Measurements from ENCODE around the gene CTNNBIP1.
"Not testable (repeated sequence)": the region's sequence is repeated elsewhere in the genome, so short reads cannot be mapped to it uniquely, and the experiment has no call there.

CTNNBIP1 gene, protein sequence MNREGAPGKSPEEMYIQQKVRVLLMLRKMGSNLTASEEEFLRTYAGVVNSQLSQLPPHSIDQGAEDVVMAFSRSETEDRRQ

DNA sequence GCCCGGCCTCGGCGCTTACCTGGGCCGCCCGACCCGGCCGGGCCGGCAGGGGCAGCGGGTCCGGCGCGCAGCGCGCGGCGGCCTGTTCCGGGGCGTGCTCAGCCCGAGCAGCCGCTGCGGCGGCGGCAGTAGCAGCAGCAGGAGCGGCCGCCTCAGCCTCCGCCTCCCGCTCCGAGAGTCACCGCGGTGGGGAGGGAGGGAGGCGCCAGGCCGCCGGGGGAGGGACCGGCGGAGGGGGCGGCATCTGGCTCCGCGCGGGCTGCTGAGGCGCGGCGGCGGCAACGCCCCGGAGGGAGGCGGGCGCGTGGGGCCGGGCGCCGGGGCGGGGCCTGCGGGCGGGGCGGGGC lies at the start of gene CTNNBIP1:
CTNNBIP1 (minus strand) TSS at position 194 of the 347 bp plus-strand sequence. CDS start 38,205 bp downstream, outside the sequence.
- DNase-seq (ENCODE audit: low read depth in 2 of 2): no peak

DNA sequence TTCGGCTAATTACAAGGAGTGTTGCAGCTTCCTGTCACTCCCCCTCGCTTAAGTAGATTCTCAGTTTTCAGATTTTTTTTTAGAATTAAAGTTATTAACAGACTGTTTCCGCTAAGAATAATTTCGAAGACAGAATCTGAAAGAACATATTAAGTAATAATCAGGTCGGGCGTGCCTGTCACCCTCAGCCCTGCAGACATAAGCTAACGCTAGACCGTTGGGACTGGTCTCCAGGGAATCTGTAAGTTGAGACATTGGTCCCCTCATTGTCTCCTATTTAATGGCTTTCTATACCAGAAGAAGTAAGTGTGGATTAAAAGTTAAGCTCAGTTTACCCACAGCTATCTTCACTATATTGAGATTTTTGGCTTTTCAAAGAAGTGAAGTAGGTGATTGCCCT lies 47.7 kb upstream of the CTNNBIP1 start:
- DNase-seq (ENCODE audit: low read depth in 2 of 2): no peak

DNA sequence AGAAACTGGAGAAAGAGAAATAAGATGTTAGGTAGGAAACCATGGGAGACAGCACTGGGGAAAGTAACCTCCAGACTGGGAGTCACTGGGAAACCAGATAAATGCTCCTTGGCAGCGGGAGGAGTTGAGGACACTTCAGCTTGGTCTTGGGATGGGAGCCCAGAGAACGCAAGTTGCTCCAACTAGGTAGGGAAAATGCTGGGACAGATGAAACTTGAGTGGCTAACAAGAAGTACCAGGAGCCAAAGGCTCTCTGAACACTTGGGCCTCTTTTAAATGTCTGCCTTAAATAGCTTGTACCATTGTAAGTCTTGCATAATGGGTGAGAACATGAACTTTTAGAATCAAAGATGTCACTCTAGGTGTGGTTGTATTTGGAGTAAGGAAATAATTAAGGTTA lies 36.2 kb upstream of the CTNNBIP1 start:
- DNase-seq (ENCODE audit: low read depth in 2 of 2): no peak

DNA sequence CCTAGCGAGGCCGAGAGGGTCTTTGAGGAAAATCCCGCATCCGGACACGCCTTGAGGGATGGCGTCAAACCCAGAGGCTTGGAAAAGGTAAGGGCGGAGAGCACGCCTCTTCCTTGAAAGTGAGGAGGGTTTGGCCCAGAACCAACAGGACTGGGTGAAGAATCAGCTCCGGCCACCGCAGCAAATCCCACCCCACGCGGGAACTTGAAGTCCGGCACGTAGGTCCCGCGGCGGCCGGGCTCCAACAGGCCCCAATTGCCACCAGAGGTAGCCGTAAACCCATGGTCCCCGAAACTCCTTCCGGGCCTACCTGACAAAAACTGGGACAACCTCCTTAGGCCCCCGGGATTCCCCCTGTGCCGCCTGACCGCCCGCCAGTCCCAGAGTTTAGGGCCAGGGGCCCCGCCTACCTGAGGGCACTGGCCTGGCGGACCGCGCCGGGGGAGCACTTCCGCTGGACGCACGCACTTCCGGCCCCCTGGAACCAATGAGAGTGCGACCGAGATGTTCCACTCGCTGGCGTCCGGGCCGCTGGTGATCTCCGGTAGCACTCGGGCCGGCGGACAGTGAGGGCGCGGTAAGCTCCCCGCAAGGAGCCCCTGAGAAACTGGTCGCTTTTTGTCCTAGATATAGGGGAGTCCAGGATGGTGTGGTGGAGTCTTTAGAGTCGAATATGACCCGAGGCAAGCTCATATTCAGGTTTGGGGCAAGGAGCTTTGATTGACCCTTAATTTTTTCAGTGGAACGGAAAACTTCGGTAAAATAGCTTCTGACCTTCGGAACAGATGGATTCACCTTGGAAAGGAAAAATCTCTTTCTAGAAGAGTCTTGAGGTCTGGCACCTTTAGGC lies 33.1 kb upstream of the CTNNBIP1 start, which contains the start of the genes LZIC and NMNAT1:
LZIC (minus strand) TSS at position 453 of the 850 bp plus-strand sequence. CDS start 6,772 bp downstream, outside the sequence.
NMNAT1 (plus strand) TSS at position 537 of the 850 bp plus-strand sequence. CDS start 28,599 bp downstream, outside the sequence.
- DNase-seq (ENCODE audit: low read depth in 2 of 2): peak; percentile 77 to 82

DNA sequence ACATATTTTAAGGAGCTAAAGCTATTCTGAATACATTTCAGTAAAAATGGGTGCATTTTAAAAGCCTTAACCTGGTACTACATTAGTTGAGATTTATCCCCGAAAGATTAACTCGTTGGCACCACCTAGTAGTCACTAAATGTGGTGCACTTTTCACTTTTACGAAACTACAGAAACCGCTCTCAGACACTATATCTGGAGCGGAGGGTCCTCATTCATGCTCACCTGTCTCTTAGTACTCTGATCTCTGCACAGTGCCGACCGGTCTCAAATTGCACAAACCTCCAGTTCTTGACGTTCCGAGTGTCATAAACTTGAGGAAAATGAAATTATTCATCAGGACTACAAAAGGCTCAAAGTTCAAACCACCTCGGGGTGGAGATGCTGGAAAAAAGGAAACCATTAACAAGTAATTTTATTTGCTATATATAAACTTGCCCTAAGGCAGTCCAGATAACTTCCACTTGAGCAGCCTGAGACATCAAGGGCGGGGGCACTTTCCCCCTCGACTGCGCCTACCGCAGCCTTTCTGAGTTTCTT lies 32.4 kb upstream of the CTNNBIP1 start:
- DNase-seq (ENCODE audit: low read depth in 2 of 2): no peak

DNA sequence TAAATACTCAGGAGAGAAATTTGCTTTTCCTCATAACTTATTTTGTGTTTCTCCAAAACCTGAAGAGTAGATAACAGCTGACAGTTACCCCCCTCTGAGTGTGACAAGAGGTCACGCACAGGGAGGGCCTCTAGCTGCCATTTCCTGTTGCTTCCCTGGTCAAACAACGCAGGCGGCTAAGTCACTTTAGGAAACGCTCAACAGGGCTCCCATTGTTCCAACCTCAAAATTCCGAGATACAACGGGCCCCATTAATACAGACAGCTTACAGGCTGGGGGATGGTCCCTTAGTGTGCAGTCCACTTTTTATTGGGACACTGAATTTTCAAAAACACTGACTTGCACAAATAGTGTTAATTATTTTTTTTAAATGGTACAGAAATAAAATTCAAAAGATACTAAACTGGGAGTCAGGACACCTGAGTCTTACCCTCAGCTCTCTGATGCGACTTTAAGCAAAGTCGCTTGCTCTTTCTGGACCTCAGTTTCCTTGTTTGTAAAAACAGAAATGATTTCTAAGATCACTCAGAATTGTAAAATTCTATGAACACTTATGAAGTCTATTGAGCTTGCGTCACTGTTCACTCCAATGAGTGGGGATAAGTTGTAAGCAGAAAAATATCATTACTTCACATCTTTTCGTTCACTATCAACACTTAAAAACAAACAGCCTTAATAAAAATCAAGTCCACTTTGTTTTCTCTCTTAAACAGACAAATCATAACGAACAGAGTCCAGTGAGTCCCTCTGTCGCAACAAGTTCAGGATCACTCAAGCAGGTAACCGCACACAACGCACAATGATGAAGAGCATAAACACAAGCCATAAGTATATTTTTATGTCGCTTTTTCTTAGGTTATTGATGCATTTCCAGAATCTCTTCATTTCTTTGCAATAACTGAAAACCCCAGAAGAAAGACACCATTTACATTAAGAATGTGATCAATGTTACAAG lies 19.6 kb upstream of the CTNNBIP1 start:
- no peak for DNase-seq (ENCODE audit: low read depth in 2 of 2)

DNA sequence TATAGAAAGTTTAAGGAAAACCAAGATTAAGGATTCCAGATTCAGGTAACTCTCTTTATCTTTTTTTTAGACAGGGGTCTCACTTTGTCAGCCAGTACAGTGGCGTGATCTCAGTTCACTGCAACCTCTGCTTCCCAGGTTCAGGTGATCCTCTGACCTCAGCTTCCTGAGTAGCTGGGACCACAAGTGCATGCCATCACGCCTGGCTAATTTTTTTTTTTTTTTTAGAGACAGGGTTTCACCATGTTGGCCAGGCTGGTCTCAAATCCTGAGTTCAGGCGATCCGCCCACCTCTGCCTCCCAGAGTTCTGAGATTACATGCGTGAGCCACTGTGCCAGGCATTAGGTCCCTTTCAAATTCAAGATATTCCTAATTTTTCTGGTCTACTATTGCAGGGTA lies 17.2 kb upstream of the CTNNBIP1 start:
- no peak for DNase-seq (ENCODE audit: low read depth in 2 of 2)

DNA sequence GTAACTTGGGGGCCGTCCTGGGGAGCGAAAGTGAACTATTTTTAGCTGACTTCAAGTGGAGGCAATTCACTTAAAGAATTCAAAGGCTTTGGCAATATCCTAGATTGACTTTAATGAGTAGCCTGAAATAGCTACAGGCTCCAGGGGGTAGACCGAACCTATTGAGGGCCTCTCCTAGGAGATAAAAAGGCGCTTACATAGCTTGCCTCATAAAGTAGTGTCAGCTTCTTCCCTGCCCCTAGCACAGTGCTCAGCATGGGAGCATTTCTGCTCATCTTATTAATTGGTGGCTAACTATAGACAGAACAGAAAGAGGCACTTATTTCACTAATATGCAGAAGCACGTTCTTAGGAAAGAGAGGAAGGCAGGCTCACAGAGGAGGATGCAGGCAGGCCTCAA lies 12.3 kb upstream of the CTNNBIP1 start:
- DNase-seq (ENCODE audit: low read depth in 2 of 2): no peak

DNA sequence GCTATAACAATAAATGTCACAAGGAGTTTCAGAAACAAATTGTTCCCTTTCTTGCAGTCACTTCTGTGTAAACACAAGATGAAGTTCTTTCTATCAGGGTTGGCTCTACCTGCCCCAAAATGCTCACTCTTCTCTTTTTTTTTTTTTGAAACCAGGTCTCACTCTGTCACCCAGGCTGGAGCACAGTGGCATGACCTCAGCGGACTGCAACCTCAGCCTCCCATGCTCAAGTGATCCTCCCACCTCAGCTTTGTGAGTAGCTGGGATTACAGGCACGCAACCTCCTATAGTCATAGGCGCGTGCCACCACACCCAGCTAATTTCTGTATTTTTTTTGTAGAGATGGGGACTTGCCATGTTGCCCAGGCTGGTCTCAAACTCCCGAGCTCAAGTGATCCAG lies 10.5 kb upstream of the CTNNBIP1 start:
- DNase-seq (ENCODE audit: low read depth in 2 of 2): no peak

DNA sequence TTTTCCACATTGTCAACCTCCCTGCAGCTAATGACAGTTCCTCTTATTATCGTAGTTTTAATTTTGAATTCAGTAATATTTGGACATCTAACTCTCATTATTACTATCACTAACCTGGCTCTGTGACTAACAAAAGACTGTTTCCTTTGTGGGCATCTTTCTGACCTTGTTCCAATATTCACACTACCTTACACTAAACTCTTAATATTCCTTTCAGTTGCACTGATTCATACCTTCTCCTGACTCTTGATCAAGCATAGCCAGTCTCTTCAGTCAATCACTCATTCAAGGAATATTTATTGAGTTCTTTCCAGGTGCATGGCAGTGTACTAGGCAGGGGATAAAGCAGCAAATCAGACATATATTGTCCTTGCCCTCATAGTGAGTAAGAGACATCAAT lies 7.8 kb upstream of the CTNNBIP1 start:
- DNase-seq (ENCODE audit: low read depth in 2 of 2): no peak

DNA sequence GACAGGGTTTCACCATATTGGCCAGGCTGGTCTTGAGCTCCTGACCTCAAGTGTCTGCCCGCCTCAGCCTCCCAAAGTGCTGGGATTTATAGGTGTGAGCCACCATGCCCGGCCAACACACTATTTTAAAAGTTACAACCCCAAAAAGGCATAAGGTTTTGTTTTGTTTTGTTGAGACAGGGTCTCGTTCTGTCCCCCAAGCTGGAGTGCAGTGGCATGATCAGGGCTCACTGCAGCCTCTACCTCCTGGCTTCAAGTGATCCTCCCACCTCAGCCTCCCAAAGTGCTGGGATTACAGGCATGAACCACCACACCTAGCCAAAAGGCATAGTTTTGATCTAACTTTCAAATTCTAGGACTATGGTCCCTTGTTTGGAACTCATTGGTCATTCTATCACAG lies 7.4 kb upstream of the CTNNBIP1 start:
- DNase-seq (ENCODE audit: low read depth in 2 of 2): not testable (repeated sequence)

DNA sequence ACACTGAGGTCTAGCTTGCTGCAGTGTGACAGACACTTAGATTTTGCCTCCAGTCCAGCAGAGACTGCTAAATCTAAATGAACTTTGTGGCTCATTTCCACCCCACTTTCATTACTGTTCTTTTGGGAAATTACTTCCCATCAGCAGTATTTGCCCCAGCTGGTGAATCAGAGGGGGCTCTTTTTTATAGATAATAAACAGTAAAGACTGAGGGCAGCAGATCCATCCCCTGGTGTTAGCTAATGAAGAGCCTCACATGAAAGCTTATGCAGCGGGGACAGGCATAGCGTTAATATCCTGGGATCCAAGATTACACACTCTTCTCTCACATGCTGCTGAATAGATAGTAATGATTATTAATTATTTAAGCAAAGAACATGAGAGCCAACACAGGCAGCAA lies 6.4 kb upstream of the CTNNBIP1 start:
- no peak for DNase-seq (ENCODE audit: low read depth in 2 of 2)

DNA sequence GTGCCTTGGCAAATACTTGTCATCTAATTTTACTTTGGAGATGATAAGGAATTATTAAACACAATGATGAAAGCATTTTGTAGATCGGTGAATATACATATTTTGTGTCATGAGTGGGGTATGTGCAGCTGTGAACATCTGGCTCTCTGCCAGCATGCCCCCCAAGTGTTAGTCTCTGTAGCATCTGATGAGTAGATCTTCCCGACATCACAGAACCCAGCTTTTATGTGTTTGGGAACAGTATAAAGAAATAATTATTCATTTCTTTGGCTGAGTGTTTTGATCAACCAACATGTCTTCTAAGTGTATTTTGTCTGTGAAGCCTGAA lies 4.5 kb upstream of the CTNNBIP1 start:
- no peak for DNase-seq (ENCODE audit: low read depth in 2 of 2)

DNA sequence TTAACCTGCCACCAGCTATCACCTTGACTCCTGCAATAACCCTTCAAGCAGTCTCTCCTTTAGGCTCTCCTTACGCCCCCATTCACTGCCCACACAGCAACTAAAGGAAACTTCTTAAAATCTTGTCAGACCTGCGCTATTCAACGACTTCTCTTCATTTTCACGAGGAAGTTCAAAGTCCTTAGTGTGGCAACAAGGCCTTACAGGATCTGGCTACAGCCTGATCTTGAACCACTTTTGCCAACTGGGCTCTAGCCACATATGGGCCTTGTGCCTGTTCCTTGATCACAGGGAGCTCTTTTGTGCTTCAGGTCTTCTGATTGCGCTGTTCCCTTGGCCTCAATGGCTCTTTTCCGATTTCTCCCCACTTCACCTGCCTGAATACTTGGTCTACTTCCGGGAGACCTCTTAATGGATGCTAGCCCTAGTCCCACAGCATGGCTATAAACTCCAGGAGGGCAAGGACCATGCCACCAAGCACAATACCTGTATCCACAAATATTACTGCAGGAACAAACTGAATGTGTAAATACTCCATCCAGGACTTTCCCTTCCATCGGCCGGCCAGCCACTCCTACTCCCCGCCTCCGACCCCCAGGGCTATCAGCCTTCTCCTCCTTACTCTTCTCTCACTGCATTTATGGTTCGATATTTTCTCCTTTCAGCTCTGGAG lies 2.3 kb upstream of the CTNNBIP1 start:
- no peak for DNase-seq (ENCODE audit: low read depth in 2 of 2)

DNA sequence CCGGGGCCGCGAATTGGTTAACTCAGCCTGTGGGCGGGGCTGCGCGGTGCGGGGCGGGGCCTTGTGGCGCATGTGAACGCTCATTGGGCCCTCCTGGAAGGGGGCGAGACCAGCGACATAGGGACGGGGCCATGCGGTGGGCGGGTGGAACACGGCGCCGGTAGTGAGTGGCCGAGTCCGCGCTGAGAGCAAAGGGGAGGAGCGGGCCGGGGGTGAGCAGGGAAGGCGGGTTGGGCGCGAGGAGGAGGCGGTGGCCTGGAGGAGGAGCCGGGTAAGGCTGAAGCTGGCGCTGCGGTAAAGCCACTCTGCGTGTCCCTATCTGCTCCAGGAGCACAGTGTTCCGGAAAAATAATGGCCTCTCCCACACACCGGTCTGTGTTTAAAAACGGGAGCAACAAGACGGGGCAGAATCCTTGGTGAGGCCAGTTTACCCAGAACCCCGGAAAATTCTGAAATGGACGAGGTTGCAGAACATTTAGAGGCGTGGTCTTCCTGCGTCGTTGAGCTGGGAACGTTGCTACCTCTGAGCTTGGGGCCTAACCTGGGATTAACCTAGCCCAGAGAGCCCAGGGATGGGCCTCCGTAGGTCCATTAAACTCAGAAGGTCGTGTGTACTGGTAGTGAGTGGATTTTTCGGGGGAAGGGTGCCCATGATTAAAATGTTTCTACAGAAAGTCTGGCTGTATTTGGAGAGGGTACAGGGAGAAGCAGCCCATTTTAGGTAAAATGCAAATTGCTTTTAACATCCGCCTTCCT lies 532 bp upstream of the CTNNBIP1 start:
- peak; percentile 100 for DNase-seq (ENCODE audit: low read depth in 2 of 2)

DNA sequence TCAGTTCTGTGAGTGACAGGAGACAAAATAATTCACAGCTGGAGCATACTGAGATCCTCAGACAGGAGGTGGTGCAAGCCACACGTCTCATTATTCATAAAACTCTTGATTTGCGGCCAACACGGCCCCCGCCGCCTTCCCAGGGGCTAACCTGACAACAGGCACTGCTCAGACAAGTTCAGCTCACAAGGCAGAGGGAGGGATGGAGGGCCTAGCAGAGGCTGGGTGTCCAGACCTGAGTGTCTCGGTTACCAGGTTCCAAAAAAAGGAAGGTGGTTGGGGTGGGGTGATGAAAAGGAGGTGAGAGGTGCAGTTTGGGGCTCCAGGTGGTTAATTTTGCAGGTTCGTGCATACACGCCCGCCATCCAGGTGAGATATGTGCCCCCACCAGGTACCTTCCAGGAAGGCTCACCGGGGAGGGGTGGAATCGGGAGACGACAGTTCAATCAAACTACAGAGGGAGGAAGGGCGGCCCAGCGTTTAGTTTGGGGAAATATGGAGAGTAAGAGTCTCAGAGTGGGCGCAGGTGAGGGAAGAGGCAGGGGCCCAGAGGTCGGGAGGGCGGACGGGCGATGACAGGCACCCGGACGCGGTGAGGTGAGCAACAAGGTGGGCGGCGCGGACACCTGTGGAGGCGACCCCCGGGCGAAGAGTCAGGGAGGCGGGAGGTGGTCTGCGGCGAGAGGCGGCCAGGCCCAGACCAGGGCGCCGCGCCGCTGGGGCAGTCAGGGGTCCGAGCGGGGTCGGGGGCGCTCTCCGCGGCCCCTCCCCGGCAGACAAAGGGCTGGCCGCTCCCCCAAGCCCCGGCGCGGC lies 629 bp downstream of the CTNNBIP1 start:
- peak; percentile 0 to 18 for DNase-seq (ENCODE audit: low read depth in 2 of 2)

DNA sequence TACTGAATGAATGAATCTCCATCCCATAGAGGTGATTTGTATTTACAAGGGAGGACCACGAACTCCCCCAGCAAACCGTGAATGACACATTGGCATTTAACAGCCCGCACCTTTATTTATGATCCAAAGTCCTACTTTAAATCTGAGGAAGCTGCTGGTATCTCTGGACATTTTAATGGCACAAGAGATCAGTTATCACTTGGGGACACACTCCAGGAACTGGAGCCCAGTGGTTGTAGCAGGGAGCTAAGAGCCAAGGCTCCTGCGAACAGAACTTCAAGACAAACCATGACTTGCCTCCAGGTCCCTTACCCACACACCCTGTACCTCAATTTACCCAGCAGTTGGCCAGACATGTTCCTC lies 1.2 kb downstream of the CTNNBIP1 start:
- DNase-seq (ENCODE audit: low read depth in 2 of 2): no peak

DNA sequence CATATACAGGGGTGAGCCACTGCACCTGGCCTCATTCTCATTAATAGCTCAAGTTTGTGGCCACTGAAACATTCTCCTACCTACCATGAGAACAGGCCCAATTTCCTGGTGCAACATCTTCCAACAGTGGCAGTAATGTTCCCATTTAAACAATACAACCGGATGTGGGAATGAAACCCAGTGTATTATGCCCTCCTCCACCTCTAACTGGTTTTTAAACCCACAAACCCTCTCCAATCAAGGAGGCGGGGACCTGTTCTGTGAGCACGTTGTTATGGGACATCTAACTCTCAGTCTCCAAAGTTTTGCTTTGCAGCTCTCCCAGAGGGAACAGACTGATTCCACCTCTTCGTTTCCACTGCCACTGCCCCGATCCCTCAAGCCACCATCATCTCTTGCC lies 2.6 kb downstream of the CTNNBIP1 start:
- DNase-seq (ENCODE audit: low read depth in 2 of 2): no peak

DNA sequence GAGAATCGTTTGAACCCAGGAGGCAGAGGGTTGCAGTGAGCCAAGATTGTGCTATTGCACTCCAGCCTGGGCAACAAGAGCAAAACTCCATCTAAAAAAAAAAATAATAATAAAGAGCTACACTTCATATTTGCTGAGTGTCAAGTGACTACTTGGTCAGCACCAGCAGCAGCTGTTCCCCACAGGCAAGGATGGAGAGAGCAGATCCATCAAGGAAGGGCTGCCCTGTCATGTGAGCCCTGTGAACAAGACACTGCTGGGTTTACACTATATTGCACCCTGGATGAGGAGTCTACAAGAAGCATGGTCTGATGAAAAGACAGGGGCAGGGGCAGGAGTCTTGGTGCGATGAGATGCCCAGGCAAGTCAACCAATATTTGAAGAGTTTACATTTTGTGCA lies 3.6 kb downstream of the CTNNBIP1 start:
- DNase-seq (ENCODE audit: low read depth in 2 of 2): no peak

DNA sequence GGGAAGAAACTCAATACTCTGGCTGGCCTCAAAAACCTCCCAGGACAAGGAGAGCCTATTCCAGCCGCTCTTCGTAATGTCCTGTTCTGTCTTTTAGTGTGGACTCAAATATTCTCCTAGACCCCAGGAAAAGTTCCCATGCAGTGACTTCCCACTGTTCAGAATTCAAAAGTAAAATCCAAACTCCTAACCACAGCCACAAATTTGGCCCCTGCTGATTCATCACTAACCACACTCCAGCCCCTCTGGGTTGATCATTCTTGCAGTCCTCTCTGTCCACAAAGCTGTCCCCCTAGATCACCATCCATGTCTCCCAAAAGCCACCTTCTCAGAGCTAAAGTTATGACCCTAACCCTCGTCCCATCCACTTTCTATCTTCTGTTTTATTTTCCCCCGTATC lies 5.1 kb downstream of the CTNNBIP1 start:
- DNase-seq (ENCODE audit: low read depth in 2 of 2): no peak
